H1 (cell line): ENCODE data around the gene AP1M2. TPM values are rescaled to one million over a fixed set of nuclear protein-coding genes. Genes with fewer than 3 reads are reported as not detected.

Experiments
- CTCF ChIA-PET: fragments of 300-600 bp; sonication (Branson Sonifier 250); formaldehyde crosslinking; loops from one replicate; lab custom pipeline; 2021; ENCODE audit not compliant: partially characterized antibody; lab: Charles Lee
- POLR2A ChIA-PET: fragments of 300-600 bp; sonication (Branson Sonifier 250); formaldehyde crosslinking; loops from one replicate; lab custom pipeline; 2021; ENCODE audit warnings: inconsistent platforms; ENCODE audit not compliant: partially characterized antibody; lab: Charles Lee
- DNase-seq, 2 experiments: peaks; one replicate each; pipeline versions ENCODE4 v3.0.0 to v3.0.0-alpha.2; 2010 to 2022; ENCODE audit warnings: low spot score in 2 of 2, low read depth in 1 of 2, mixed read lengths in 1 of 2
- FAIRE-seq: peaks from 2 replicates; lab custom pipeline; 2011; peaks lifted over from hg19 to GRCh38; lab: Jason Lieb, UNC
- H2AFZ ChIP-seq: 2 replicates; pipeline ENCODE4 v1.8.1; 2012; ENCODE audit warnings: low read length, inconsistent platforms
- H2AK5ac ChIP-seq: 2 replicates; pipeline ENCODE4 v1.6.1; 2013; ENCODE audit warnings: low read depth, low read length
- H2BK120ac ChIP-seq: replicated peaks from 2 replicates; pipeline ENCODE3; 2013; ENCODE audit warnings: low read depth, low read length, inconsistent platforms
- H2BK12ac ChIP-seq: 2 replicates; pipeline ENCODE4 v1.6.1; 2013; ENCODE audit warnings: low read depth, low read length
- H2BK15ac ChIP-seq: 2 replicates; pipeline ENCODE4 v1.6.1; 2013; ENCODE audit warnings: low read length
- H2BK20ac ChIP-seq: 2 replicates; pipeline ENCODE4 v1.6.1; 2013; ENCODE audit warnings: low read length
- H2BK5ac ChIP-seq: 2 replicates; pipeline ENCODE4 v1.6.1; 2013; ENCODE audit warnings: low read depth, low read length
- H3K14ac ChIP-seq: 2 replicates; pipeline ENCODE4 v1.6.1; 2013; ENCODE audit warnings: inconsistent platforms; ENCODE audit not compliant: insufficient read length
- H3K18ac ChIP-seq: 2 replicates; pipeline ENCODE4 v1.6.1; 2013; ENCODE audit warnings: low read length; ENCODE audit errors: extremely low read depth
- H3K23ac ChIP-seq: 2 replicates; pipeline ENCODE4 v1.6.1; 2013; ENCODE audit warnings: inconsistent platforms; ENCODE audit not compliant: insufficient read length
- H3K23me2 ChIP-seq: 2 replicates; pipeline ENCODE4 v1.6.1; 2013; ENCODE audit warnings: low read depth, low read length
- H3K27ac ChIP-seq: 2 replicates; pipeline ENCODE4 v1.6.1; 2011; ENCODE audit warnings: low read depth, low read length, inconsistent platforms
- H3K27me3 ChIP-seq, 4 experiments: replicated peaks in 1 of 4; 1 replicate in 1 of 4; 2 replicates in 3 of 4; pipeline versions ENCODE4 v1.6.1 to v1.8.1; 2011 to 2013; ENCODE audit warnings: low read length in 3 of 4, mild to moderate bottlenecking in 3 of 4, inconsistent platforms in 2 of 4, mixed read lengths in 2 of 4, moderate library complexity in 1 of 4; ENCODE audit not compliant: control insufficient read depth in 3 of 4, insufficient read depth in 3 of 4; ENCODE audit errors: extremely low read depth in 1 of 4
- H3K36me3 ChIP-seq, 4 experiments: 2 replicates each; pipeline versions ENCODE4 v1.6.1 to v1.8.1; 2011 to 2013; ENCODE audit warnings: mild to moderate bottlenecking in 4 of 4, low read length in 3 of 4, moderate library complexity in 2 of 4, control low read depth in 1 of 4, inconsistent platforms in 1 of 4; ENCODE audit not compliant: insufficient read depth in 4 of 4, control insufficient read depth in 2 of 4
- H3K4ac ChIP-seq: replicated peaks from 2 replicates; pipeline ENCODE3; 2013; ENCODE audit warnings: low read length, low read depth, mixed read lengths, inconsistent platforms; ENCODE audit not compliant: insufficient read length
- H3K4me1 ChIP-seq, 4 experiments: replicated peaks in 1 of 4; 1 replicate in 1 of 4; 2 replicates in 3 of 4; pipeline versions ENCODE4 v1.6.1 to v1.8.1; 2011 to 2013; ENCODE audit warnings: low read length in 3 of 4, inconsistent platforms in 2 of 4, mixed read lengths in 1 of 4; ENCODE audit not compliant: insufficient read depth in 4 of 4, control insufficient read depth in 3 of 4
- H3K4me2 ChIP-seq, 2 experiments: 2 replicates each; pipeline versions ENCODE4 v1.6.1 to v1.8.1; 2011 to 2013; ENCODE audit warnings: low read depth in 2 of 2, low read length in 2 of 2, control low read depth in 1 of 2, inconsistent platforms in 1 of 2, mild to moderate bottlenecking in 1 of 2; ENCODE audit not compliant: insufficient read depth in 1 of 2
- H3K4me3 ChIP-seq, 4 experiments: fragments of 200-600, 300-600 bp in 1 of 4; sonication (generic), shearing (Covaris generic), sonication (Bioruptor Twin) in 1 of 4; 2 replicates each; pipeline versions ENCODE4 v1.5.1 to v1.8.1; 2011 to 2016; ENCODE audit warnings: low read length in 4 of 4, low read depth in 3 of 4, control low read depth in 2 of 4, inconsistent platforms in 2 of 4, mild to moderate bottlenecking in 2 of 4, mixed read lengths in 1 of 4, moderate library complexity in 1 of 4; ENCODE audit not compliant: insufficient read depth in 2 of 4; ENCODE audit errors: extremely low read depth in 1 of 4
- H3K56ac ChIP-seq: replicated peaks from 2 replicates; pipeline ENCODE3; 2013; ENCODE audit warnings: low read depth, mild to moderate bottlenecking, mixed read lengths, low read length, inconsistent platforms; ENCODE audit not compliant: insufficient read length
- H3K79me1 ChIP-seq: 2 replicates; pipeline ENCODE4 v1.6.1; 2013; ENCODE audit warnings: low read depth, low read length, control low read depth
- H3K79me2 ChIP-seq, 2 experiments: 2 replicates each; pipeline versions ENCODE4 v1.6.1 to v1.8.1; 2012 to 2013; ENCODE audit warnings: low read length in 2 of 2, mild to moderate bottlenecking in 2 of 2, inconsistent platforms in 1 of 2; ENCODE audit not compliant: insufficient read depth in 2 of 2, control insufficient read depth in 1 of 2
- H3K9ac ChIP-seq, 4 experiments: replicated peaks in 1 of 4; 1 replicate in 1 of 4; 2 replicates in 3 of 4; pipeline versions ENCODE4 v1.6.1 to v1.8.1; 2011 to 2013; ENCODE audit warnings: low read depth in 3 of 4, low read length in 3 of 4, control low read depth in 2 of 4, mild to moderate bottlenecking in 2 of 4, moderate library complexity in 2 of 4, inconsistent platforms in 1 of 4; ENCODE audit errors: extremely low read depth in 1 of 4
- H3K9me3 ChIP-seq, 2 experiments: 2 replicates each; pipeline versions ENCODE4 v1.6.1 to v1.8.1; 2012 to 2013; ENCODE audit warnings: mild to moderate bottlenecking in 2 of 2, moderate library complexity in 2 of 2, control low read depth in 1 of 2, inconsistent platforms in 1 of 2, low read depth in 1 of 2, low read length in 1 of 2, mixed read lengths in 1 of 2; ENCODE audit not compliant: insufficient read depth in 2 of 2
- H4K20me1 ChIP-seq, 2 experiments: replicated peaks in 1 of 2; 2 replicates each; pipeline versions ENCODE3 to v1.8.1; 2011 to 2013; ENCODE audit warnings: inconsistent platforms in 2 of 2, low read length in 2 of 2, mild to moderate bottlenecking in 1 of 2; ENCODE audit not compliant: insufficient read depth in 2 of 2, control insufficient read depth in 1 of 2
- H4K5ac ChIP-seq: 2 replicates; pipeline ENCODE4 v1.6.1; 2013; ENCODE audit warnings: low read length, low read depth, mixed read lengths, inconsistent platforms; ENCODE audit not compliant: insufficient read length
- H4K8ac ChIP-seq: 2 replicates; pipeline ENCODE4 v1.8.0; 2013; ENCODE audit warnings: mild to moderate bottlenecking, moderate library complexity, low read length, inconsistent platforms; ENCODE audit not compliant: insufficient read depth; ENCODE audit errors: extremely low read depth
- H4K91ac ChIP-seq: replicated peaks from 2 replicates; pipeline ENCODE3; 2013; ENCODE audit warnings: low read length, mixed read lengths, inconsistent platforms; ENCODE audit not compliant: insufficient read length
- BCL11A ChIP-seq, 2 experiments: IDR thresholded peaks; one replicate each; pipeline ENCODE4 v1.6.1; 2011; ENCODE audit warnings: low read depth in 2 of 2, low read length in 2 of 2, mild to moderate bottlenecking in 2 of 2
- CBX5 ChIP-seq: fragments of 300-800, 300-1000 bp; sonication (generic); IDR thresholded peaks from 2 replicates; pipeline ENCODE4 v1.7.1; 2016; ENCODE audit warnings: antibody characterized with exemption, low read length, low read depth
- EGR1 ChIP-seq: IDR thresholded peaks from 2 replicates; pipeline ENCODE4 v1.6.1; 2011; ENCODE audit warnings: low read depth, low read length, borderline replicate concordance
- FOSL1 ChIP-seq: IDR thresholded peaks from 2 replicates; pipeline ENCODE4 v1.6.1; 2011; ENCODE audit warnings: mild to moderate bottlenecking, low read depth, low read length, moderate library complexity; ENCODE audit not compliant: insufficient read depth
- HDAC2 ChIP-seq, 2 experiments: fragments of 300-600 bp in 1 of 2; sonication (generic) in 1 of 2; IDR thresholded peaks; 2 replicates each; pipeline ENCODE4 v1.6.1; 2011 to 2012; ENCODE audit warnings: low read depth in 2 of 2, low read length in 2 of 2, mild to moderate bottlenecking in 2 of 2, moderate library complexity in 2 of 2, borderline replicate concordance in 1 of 2, inconsistent platforms in 1 of 2
- MAFK ChIP-seq: IDR thresholded peaks from 2 replicates; pipeline ENCODE4 v1.6.1; 2012; ENCODE audit warnings: low read depth, mild to moderate bottlenecking, improper control_type of control experiment, low read length
- PHF8 ChIP-seq: fragments of 200-600 bp; sonication (generic); conservative IDR thresholded peaks from 2 replicates; pipeline ENCODE4 v1.7.1; 2012; ENCODE audit warnings: low read depth, mild to moderate bottlenecking, inconsistent platforms, low read length, moderate library complexity
- POLR2A ChIP-seq, 2 experiments: IDR thresholded peaks; 1 replicate in 1 of 2; 2 replicates in 1 of 2; pipeline ENCODE4 v1.6.1; 2011; ENCODE audit warnings: low read depth in 2 of 2, low read length in 2 of 2, mild to moderate bottlenecking in 2 of 2; ENCODE audit errors: control extremely low read depth in 1 of 2
- POU5F1 ChIP-seq: IDR thresholded peaks from 2 replicates; pipeline ENCODE4 v1.6.1; 2011; ENCODE audit warnings: low read depth, mild to moderate bottlenecking, low read length, moderate library complexity
- RXRA ChIP-seq: IDR thresholded peaks from 2 replicates; pipeline ENCODE4 v1.6.1; 2011; ENCODE audit warnings: low read depth, mild to moderate bottlenecking, low read length, moderate library complexity; ENCODE audit not compliant: insufficient read depth
- SP1 ChIP-seq: IDR thresholded peaks from 2 replicates; pipeline ENCODE4 v1.6.1; 2011; ENCODE audit warnings: low read depth, low read length
- SP2 ChIP-seq: IDR thresholded peaks from 2 replicates; pipeline ENCODE4 v1.6.1; 2012; ENCODE audit warnings: mild to moderate bottlenecking, low read length, inconsistent platforms
- TBP ChIP-seq: IDR thresholded peaks from 2 replicates; pipeline ENCODE4 v1.6.1; 2011; ENCODE audit warnings: low read depth, low read length, improper control_type of control experiment
- TCF12 ChIP-seq: IDR thresholded peaks from 2 replicates; pipeline ENCODE4 v1.6.1; 2011; ENCODE audit warnings: low read depth, mild to moderate bottlenecking, low read length
- TEAD4 ChIP-seq: IDR thresholded peaks from 2 replicates; pipeline ENCODE4 v1.6.1; 2012; ENCODE audit warnings: low read depth, low read length, inconsistent platforms, mixed read lengths
- ZNF274 ChIP-seq: IDR thresholded peaks from 2 replicates; pipeline ENCODE4 v1.7.0; 2012; ENCODE audit warnings: low read length, borderline replicate concordance; ENCODE audit errors: extremely low read depth
- WGBS, 2 experiments: shearing (Covaris generic) in 1 of 2; methylation state at CpG; one replicate each; pipeline versions ENCODE4 v1.1.6 to v1.1.7; 2013 to 2015; ENCODE audit warnings: low lambda C conversion rate in 2 of 2, mixed read lengths in 2 of 2, inconsistent platforms in 1 of 2, low coverage in 1 of 2, missing lambda C conversion rate in 1 of 2; ENCODE audit not compliant: insufficient replicate concordance in 2 of 2, insufficient coverage in 1 of 2, insufficient read length in 1 of 2; ENCODE audit errors: extremely low coverage in 1 of 2, missing lambda C conversion rate in 1 of 2; 5-methylcytosine and 5-hydroxymethylcytosine counted together
- polyA plus RNA-seq, 7 experiments: library from polyadenylated mRNA; depleted of rRNA in 3 of 7; stranded (reverse) in 5 of 7; unstranded in 2 of 7; fragments of >200 nt in 5 of 7; fragments of 200-250 nt in 2 of 7; gene quantifications; 1 replicate in 5 of 7; 2 replicates in 1 of 7; 4 replicates in 1 of 7; pipeline versions ENCODE4 v1.2.1 to v1.2.3, GENCODE V29; 2011 to 2013; ENCODE audit warnings: missing spikeins in 2 of 7, mixed read lengths in 2 of 7
- total RNA-seq: library from RNA; stranded (reverse); fragmentation: NEBNext Ultra II Directional; extraction: Animal tissue kit (Norgen Biotek cat#: 25700); gene quantifications from 2 replicates; pipeline ENCODE4 v1.2.1, GENCODE V29; 2021

Gene AP1M2
- total and polyA plus RNA-seq, 2 of the 8 experiments (the other 6 are each of a cell fraction or from before 2014, with no cell fraction given): 140 to 161 TPM

- H2BK120ac ChIP-seq: no peak overlapping the region
- H4K20me1 ChIP-seq: no peaks in the 10 kb centered on the region
- peak overlapping the region; percentile 58; the same call in 1 of the 2 replicates for H2AFZ ChIP-seq
- no peak overlapping the region for H2BK5ac ChIP-seq
- no peak overlapping the region for H3K23ac ChIP-seq
- H3K36me3 ChIP-seq: no peaks in the 10 kb centered on the region
- no peaks in the 10 kb centered on the region for H3K79me1 ChIP-seq
- POLR2A ChIA-PET: interaction anchor here (1.1 to 1.7 kb wide), 3 partner anchors 12 to 126 kb away, joined by 3 to 4 read pairs (median 3); no protein-coding TSS in a partner anchor
- H2BK12ac ChIP-seq: no peak overlapping the region
- no peak overlapping the region for H3K4me2 ChIP-seq
- H4K5ac ChIP-seq: no peak overlapping the region
- H3K23me2 ChIP-seq: no peaks in the 10 kb centered on the region
- H2AK5ac ChIP-seq: no peak overlapping the region
- no peak overlapping the region for H3K18ac ChIP-seq
- H2BK20ac ChIP-seq: no peak overlapping the region
- no peak overlapping the region for H3K14ac ChIP-seq
- H3K27me3 ChIP-seq: no peaks in the 10 kb centered on the region
- CTCF ChIA-PET: interaction anchor here (1.1 to 8.3 kb wide), 8 partner anchors 10 to 52 kb away, joined by 3 to 55 read pairs (median 6); partner anchors contain the start of gene S1PR5
- H3K9ac ChIP-seq: no peak overlapping the region; a peak in 1 of 7 replicates
- H3K4ac ChIP-seq: no peak overlapping the region
- H3K27ac ChIP-seq: no peak overlapping the region
- 82% methylated on average over 6 of the region's 6 CpGs; no CpG with 5 or more reads in 1 of the 2 experiments for WGBS, 2 experiments
- no peak for DNase-seq
- H4K8ac ChIP-seq: no peak overlapping the region
- no peak for FAIRE-seq
- H3K4me3 ChIP-seq: no peak overlapping the region
- no peak overlapping the region for H2BK15ac ChIP-seq
- no peaks in the 10 kb centered on the region for H3K79me2 ChIP-seq
- no peak overlapping the region for H4K91ac ChIP-seq
- no peak overlapping the region for H3K56ac ChIP-seq
- H3K4me1 ChIP-seq: no peaks in the 10 kb centered on the region
- H3K9me3 ChIP-seq: no peaks in the 10 kb centered on the region
- TF ChIP-seq BCL11A (IDR thresholded peaks at IDR 0.05; ENCODE audit: low read depth in 2 of 2, low read length in 2 of 2) (no peak), TEAD4 (no peak), SP2 (no peak), FOSL1 (no peak), TCF12 (no peak), RXRA (no peak), HDAC2 (IDR thresholded peaks at IDR 0.05; ENCODE audit: borderline replicate concordance in 1 of 2, low read depth in 2 of 2, low read length in 2 of 2) (no peak), ZNF274 (no peak), POU5F1 (no peak), CBX5 (no peak), PHF8 (no peak), EGR1 (no peak), POLR2A (IDR thresholded peaks at IDR 0.05; ENCODE audit: control extremely low read depth in 1 of 2, low read depth in 2 of 2, low read length in 2 of 2) (no peak), TBP (no peak), SP1 (no peak), MAFK (no peak)
These were observed 51.5 kb downstream of the AP1M2 start for GRCh38 chr19:10535613-10536012.
